ENCODE measurements around the gene FAM228A.
A peak's percentile ranks its signal among the peaks of the same experiment; 100 is the strongest.

FAM228A gene

GRCh38 chr2:24147364-24147763 lies 27.5 kb upstream of the FAM228A start:
- no peak overlapping the region for H4K91ac ChIP-seq (ENCODE audit: low read length)
- no peak overlapping the region for H3K4me3 ChIP-seq (ENCODE audit: insufficient read depth in 1 of 2, low read depth in 1 of 2, low read length in 2 of 2)
- H3K23ac ChIP-seq (ENCODE audit: low read length in 2 of 2) = no peak overlapping the region
- no peaks in the 10 kb centered on the region for H3K79me1 ChIP-seq (replicated peaks; ENCODE audit: low read length, poor library complexity, severe bottlenecking)
- no peak overlapping the region for H3K4me2 ChIP-seq (ENCODE audit: low read length, poor library complexity, severe bottlenecking)
- H3K9ac ChIP-seq (ENCODE audit: low read length) = no peak overlapping the region
- no peak overlapping the region for H2BK12ac ChIP-seq (ENCODE audit: low read length in 2 of 2)
- no peak overlapping the region for H3K27ac ChIP-seq (ENCODE audit: low read length, poor library complexity, severe bottlenecking)
- no peak overlapping the region for H2AFZ ChIP-seq (ENCODE audit: low read depth, low read length)
- H3K14ac ChIP-seq (ENCODE audit: low read length in 2 of 2) = no peak overlapping the region
- no peak overlapping the region for H3K4ac ChIP-seq (ENCODE audit: low read depth in 1 of 2, low read length in 2 of 2)
- no peak overlapping the region for H2BK15ac ChIP-seq (ENCODE audit: low read depth, poor library complexity, severe bottlenecking)
- H2BK120ac ChIP-seq (ENCODE audit: low read depth, low read length) = no peak overlapping the region
- DNase-seq = peak; percentile 4
- peaks cover 32% of the 10 kb centered on the region for H3K9me3 ChIP-seq (ENCODE audit: control insufficient read depth, low read length)
- H2BK5ac ChIP-seq (ENCODE audit: low read depth, low read length, poor library complexity, severe bottlenecking) = no peak overlapping the region
- H3K4me1 ChIP-seq (ENCODE audit: control insufficient read depth, insufficient read depth, low read depth, low read length) = no peaks in the 10 kb centered on the region
- no peaks in the 10 kb centered on the region for H3K27me3 ChIP-seq (ENCODE audit: control insufficient read depth in 1 of 2, insufficient read depth in 1 of 2, low read length in 2 of 2)
- H3K18ac ChIP-seq (ENCODE audit: low read depth in 1 of 2, low read length in 2 of 2) = no peak overlapping the region
- peaks cover 13 to 22% of the 10 kb centered on the region in 2 experiments for H3K36me3 ChIP-seq (ENCODE audit: control insufficient read depth in 1 of 2, insufficient read depth in 2 of 2, low read depth in 1 of 2, low read length in 2 of 2)
- no peak overlapping the region for H4K8ac ChIP-seq (ENCODE audit: low read length)
- H2AK5ac ChIP-seq (ENCODE audit: low read length, severe bottlenecking) = no peak overlapping the region

DNA sequence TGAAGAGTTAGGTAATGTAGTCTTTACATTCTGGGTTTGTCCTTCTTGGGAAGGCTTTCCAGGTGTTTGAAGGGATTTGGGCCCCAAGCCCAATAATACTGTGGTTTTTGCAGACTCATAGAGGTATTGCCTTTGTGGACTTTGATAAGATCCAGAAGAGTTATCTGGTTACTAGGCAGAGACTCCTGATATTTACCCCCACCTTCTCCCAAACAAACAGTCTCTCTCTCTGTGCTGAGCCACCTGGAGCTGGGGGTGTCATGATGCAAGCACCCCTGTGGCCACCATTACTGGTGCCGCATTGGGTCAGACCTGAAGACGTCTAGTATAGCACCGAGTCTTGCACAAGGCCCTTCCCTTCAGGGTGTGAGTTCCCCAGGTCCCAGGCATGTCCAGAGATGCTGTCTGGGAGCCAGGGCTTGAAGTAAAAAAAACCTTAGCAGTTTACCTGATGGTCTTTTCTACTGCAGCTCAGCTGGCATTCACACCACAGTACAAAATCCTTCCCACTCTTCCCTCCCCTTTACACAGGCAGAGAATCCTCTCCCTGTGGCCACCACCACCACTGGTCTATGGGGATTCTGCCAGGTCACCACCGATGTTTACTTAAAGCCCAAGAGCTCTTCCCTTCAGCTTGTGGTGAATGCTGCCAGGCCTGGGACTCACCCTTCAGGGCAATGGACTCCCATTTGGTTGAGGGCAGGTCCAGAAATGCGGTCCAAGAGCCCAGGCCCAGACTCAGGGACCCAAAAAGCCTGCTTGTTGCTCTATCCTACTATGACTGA lies 22.2 kb upstream of the FAM228A start:
- no peak overlapping the region for H2BK12ac ChIP-seq (ENCODE audit: low read length in 2 of 2)
- H3K9ac ChIP-seq (ENCODE audit: low read length) = no peak overlapping the region
- no peaks in the 10 kb centered on the region for H3K27me3 ChIP-seq (ENCODE audit: control insufficient read depth in 1 of 2, insufficient read depth in 1 of 2, low read length in 2 of 2)
- H4K8ac ChIP-seq (ENCODE audit: low read length) = no peak overlapping the region
- H3K23ac ChIP-seq (ENCODE audit: low read length in 2 of 2) = no peak overlapping the region
- H2AK5ac ChIP-seq (ENCODE audit: low read length, severe bottlenecking) = no peak overlapping the region
- H2BK15ac ChIP-seq (ENCODE audit: low read depth, poor library complexity, severe bottlenecking) = no peak overlapping the region
- H3K27ac ChIP-seq (ENCODE audit: low read length, poor library complexity, severe bottlenecking) = no peak overlapping the region
- WGBS = 88% methylated on average over 5 of the region's 5 CpGs
- H3K79me1 ChIP-seq (replicated peaks; ENCODE audit: low read length, poor library complexity, severe bottlenecking) = no peaks in the 10 kb centered on the region
- no peak overlapping the region for H3K4me3 ChIP-seq (ENCODE audit: insufficient read depth in 1 of 2, low read depth in 1 of 2, low read length in 2 of 2)
- H3K4me2 ChIP-seq (ENCODE audit: low read length, poor library complexity, severe bottlenecking) = no peak overlapping the region
- no peaks in the 10 kb centered on the region for H3K4me1 ChIP-seq (ENCODE audit: control insufficient read depth, insufficient read depth, low read depth, low read length)
- H3K9me3 ChIP-seq (ENCODE audit: control insufficient read depth, low read length) = peaks cover 15% of the 10 kb centered on the region
- peaks cover 9 to 14% of the 10 kb centered on the region in 2 experiments for H3K36me3 ChIP-seq (ENCODE audit: control insufficient read depth in 1 of 2, insufficient read depth in 2 of 2, low read depth in 1 of 2, low read length in 2 of 2)
- no peak overlapping the region for H3K4ac ChIP-seq (ENCODE audit: low read depth in 1 of 2, low read length in 2 of 2)
- H3K18ac ChIP-seq (ENCODE audit: low read depth in 1 of 2, low read length in 2 of 2) = no peak overlapping the region
- no peak overlapping the region for H2BK120ac ChIP-seq (ENCODE audit: low read depth, low read length)
- H4K91ac ChIP-seq (ENCODE audit: low read length) = no peak overlapping the region
- H3K14ac ChIP-seq (ENCODE audit: low read length in 2 of 2) = no peak overlapping the region
- no peak overlapping the region for H2AFZ ChIP-seq (ENCODE audit: low read depth, low read length)
- H2BK5ac ChIP-seq (ENCODE audit: low read depth, low read length, poor library complexity, severe bottlenecking) = no peak overlapping the region
- no peak for DNase-seq

- 89% methylated on average over 4 of the region's 4 CpGs for WGBS
- H3K4me1 ChIP-seq (ENCODE audit: control insufficient read depth, insufficient read depth, low read depth, low read length) = no peaks in the 10 kb centered on the region
- no peak overlapping the region for H3K4me3 ChIP-seq (ENCODE audit: insufficient read depth in 1 of 2, low read depth in 1 of 2, low read length in 2 of 2)
- DNase-seq = no peak
- no peak overlapping the region for H3K27ac ChIP-seq (ENCODE audit: low read length, poor library complexity, severe bottlenecking)
- H3K79me1 ChIP-seq (replicated peaks; ENCODE audit: low read length, poor library complexity, severe bottlenecking) = no peaks in the 10 kb centered on the region
- no peak overlapping the region for H2BK15ac ChIP-seq (ENCODE audit: low read depth, poor library complexity, severe bottlenecking)
- H3K14ac ChIP-seq (ENCODE audit: low read length in 2 of 2) = no peak overlapping the region
- no peak overlapping the region for H4K91ac ChIP-seq (ENCODE audit: low read length)
- H2BK120ac ChIP-seq (ENCODE audit: low read depth, low read length) = no peak overlapping the region
- H2AK5ac ChIP-seq (ENCODE audit: low read length, severe bottlenecking) = no peak overlapping the region
- no peak overlapping the region for H2AFZ ChIP-seq (ENCODE audit: low read depth, low read length)
- no peak overlapping the region for H3K4ac ChIP-seq (ENCODE audit: low read depth in 1 of 2, low read length in 2 of 2)
- no peak overlapping the region for H2BK12ac ChIP-seq (ENCODE audit: low read length in 2 of 2)
- H3K23ac ChIP-seq (ENCODE audit: low read length in 2 of 2) = no peak overlapping the region
- no peak overlapping the region for H2BK5ac ChIP-seq (ENCODE audit: low read depth, low read length, poor library complexity, severe bottlenecking)
- no peak overlapping the region for H3K9ac ChIP-seq (ENCODE audit: low read length)
- peaks cover 8 to 9% of the 10 kb centered on the region in 2 experiments for H3K36me3 ChIP-seq (ENCODE audit: control insufficient read depth in 1 of 2, insufficient read depth in 2 of 2, low read depth in 1 of 2, low read length in 2 of 2)
- H3K18ac ChIP-seq (ENCODE audit: low read depth in 1 of 2, low read length in 2 of 2) = no peak overlapping the region
- no peak overlapping the region for H3K4me2 ChIP-seq (ENCODE audit: low read length, poor library complexity, severe bottlenecking)
- no peaks in the 10 kb centered on the region for H3K27me3 ChIP-seq (ENCODE audit: control insufficient read depth in 1 of 2, insufficient read depth in 1 of 2, low read length in 2 of 2)
- H3K9me3 ChIP-seq (ENCODE audit: control insufficient read depth, low read length) = peaks cover 8% of the 10 kb centered on the region
- no peak overlapping the region for H4K8ac ChIP-seq (ENCODE audit: low read length)
Observed at GRCh38 chr2:24153478-24153877, 21.4 kb upstream of the FAM228A start.

GRCh38 chr2:24158131-24158530 lies 16.7 kb upstream of the FAM228A start:
- no peak overlapping the region for H3K4me2 ChIP-seq (ENCODE audit: low read length, poor library complexity, severe bottlenecking)
- H3K79me1 ChIP-seq (replicated peaks; ENCODE audit: low read length, poor library complexity, severe bottlenecking) = no peaks in the 10 kb centered on the region
- H3K23ac ChIP-seq (ENCODE audit: low read length in 2 of 2) = no peak overlapping the region
- H2AK5ac ChIP-seq (ENCODE audit: low read length, severe bottlenecking) = no peak overlapping the region
- no peaks in the 10 kb centered on the region for H3K27me3 ChIP-seq (ENCODE audit: control insufficient read depth in 1 of 2, insufficient read depth in 1 of 2, low read length in 2 of 2)
- H2BK120ac ChIP-seq (ENCODE audit: low read depth, low read length) = no peak overlapping the region
- H4K8ac ChIP-seq (ENCODE audit: low read length) = no peak overlapping the region
- H3K9me3 ChIP-seq (ENCODE audit: control insufficient read depth, low read length) = peaks cover 5% of the 10 kb centered on the region
- H2BK12ac ChIP-seq (ENCODE audit: low read length in 2 of 2) = no peak overlapping the region
- H3K36me3 ChIP-seq (ENCODE audit: control insufficient read depth in 1 of 2, insufficient read depth in 2 of 2, low read depth in 1 of 2, low read length in 2 of 2) = peaks cover 4 to 10% of the 10 kb centered on the region in 2 experiments
- H3K14ac ChIP-seq (ENCODE audit: low read length in 2 of 2) = no peak overlapping the region
- no peak overlapping the region for H2AFZ ChIP-seq (ENCODE audit: low read depth, low read length)
- H4K91ac ChIP-seq (ENCODE audit: low read length) = no peak overlapping the region
- no peaks in the 10 kb centered on the region for H3K4me1 ChIP-seq (ENCODE audit: control insufficient read depth, insufficient read depth, low read depth, low read length)
- DNase-seq = no peak
- no peak overlapping the region for H3K4ac ChIP-seq (ENCODE audit: low read depth in 1 of 2, low read length in 2 of 2)
- H2BK15ac ChIP-seq (ENCODE audit: low read depth, poor library complexity, severe bottlenecking) = no peak overlapping the region
- H3K27ac ChIP-seq (ENCODE audit: low read length, poor library complexity, severe bottlenecking) = no peak overlapping the region
- H2BK5ac ChIP-seq (ENCODE audit: low read depth, low read length, poor library complexity, severe bottlenecking) = no peak overlapping the region
- H3K4me3 ChIP-seq (ENCODE audit: insufficient read depth in 1 of 2, low read depth in 1 of 2, low read length in 2 of 2) = no peak overlapping the region
- no peak overlapping the region for H3K18ac ChIP-seq (ENCODE audit: low read depth in 1 of 2, low read length in 2 of 2)
- 93% methylated on average over 5 of the region's 5 CpGs for WGBS
- no peak overlapping the region for H3K9ac ChIP-seq (ENCODE audit: low read length)

Measured in mesenchymal stem cell (in vitro differentiated cells and primary cell).